Upper lobe of right lung (tissue), 1 donor: ENCODE measurements around the gene CDK7. TPM values are rescaled to one million over a fixed set of nuclear protein-coding genes. Genes with fewer than 3 reads are reported as not detected.

ENCODE experiments used
- ATAC-seq: fragments of 200-7000 bp; cut with Tn5 transposase; one replicate; pipeline ENCODE4 v1.9.1; 2020; ENCODE audit warnings: mild to moderate bottlenecking, moderate library complexity
- DNase-seq: peaks from one replicate; pipeline ENCODE4 v3.0.0-alpha.2; 2020
- H3K27ac ChIP-seq: fragments of 200-600 bp; one replicate; pipeline ENCODE4 v1.8.0; 2022
- H3K27me3 ChIP-seq: fragments of 200-600 bp; one replicate; pipeline ENCODE4 v1.8.0; 2022; ENCODE audit warnings: mild to moderate bottlenecking
- H3K36me3 ChIP-seq: fragments of 200-600 bp; one replicate; pipeline ENCODE4 v1.8.0; 2022
- H3K4me1 ChIP-seq: fragments of 200-600 bp; one replicate; pipeline ENCODE4 v1.8.0; 2022
- H3K4me3 ChIP-seq: fragments of 200-600 bp; one replicate; pipeline ENCODE4 v1.8.0; 2022; ENCODE audit warnings: mild to moderate bottlenecking
- H3K9me3 ChIP-seq: fragments of 200-600 bp; one replicate; pipeline ENCODE4 v1.8.0; 2022
- intact Hi-C: fragments of 100-400 bp; cut with DNase I; formaldehyde crosslinking; loops from one replicate; pipeline ENCODE4 v1.11.0; 2022
- total RNA-seq: library from RNA; stranded (reverse); fragmentation: NEBNext Ultra II Directional; extraction: Animal tissue kit (Norgen Biotek cat#: 25700); gene quantifications from one replicate; pipeline ENCODE4 v1.2.1, GENCODE V29; 2021
- TF ChIP-seq, protein P1 (sequence below): fragments of 200-600 bp; IDR thresholded peaks from one replicate; pipeline ENCODE4 v1.8.0; 2022; ENCODE audit warnings: antibody characterized with exemption
- donor health status: DM: no; HTN: yes; CAD: no; lungs with severe emphysema.

The CDK7 gene
- total RNA-seq, 1 donor from 2014 or later: 21.9 TPM

DNA sequence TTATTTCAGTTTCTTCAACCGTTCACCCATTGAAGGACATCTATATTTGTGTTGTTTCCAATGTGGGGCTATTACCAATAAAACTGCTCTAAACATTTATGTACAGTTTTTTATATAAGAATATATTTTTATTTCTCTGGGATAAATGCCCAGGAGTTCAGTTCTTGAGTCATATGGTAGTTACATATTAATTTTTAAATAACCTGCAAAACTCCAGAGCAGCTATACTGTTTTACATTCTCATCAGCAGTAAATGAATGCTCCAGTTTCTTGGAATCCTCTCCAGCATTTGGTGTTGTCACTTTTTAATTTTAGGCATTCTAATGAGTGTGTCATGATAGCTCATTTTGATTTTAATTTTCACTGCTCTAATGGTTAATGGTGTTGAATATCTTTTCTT is 36.2 kb downstream of the CDK7 start:
- intact Hi-C loops: no loop called here
- Histone ChIP-seq H3K4me3 (no peak overlapping the region), H3K27ac (no peak overlapping the region), H3K36me3 (peaks cover 50% of the 10 kb centered on the region), H3K27me3 (no peaks in the 10 kb centered on the region), H3K9me3 (no peaks in the 10 kb centered on the region), H3K4me1 (no peaks in the 10 kb centered on the region)
- ATAC-seq (no peak), DNase-seq (no peak)
- TF ChIP-seq, protein P1, sequence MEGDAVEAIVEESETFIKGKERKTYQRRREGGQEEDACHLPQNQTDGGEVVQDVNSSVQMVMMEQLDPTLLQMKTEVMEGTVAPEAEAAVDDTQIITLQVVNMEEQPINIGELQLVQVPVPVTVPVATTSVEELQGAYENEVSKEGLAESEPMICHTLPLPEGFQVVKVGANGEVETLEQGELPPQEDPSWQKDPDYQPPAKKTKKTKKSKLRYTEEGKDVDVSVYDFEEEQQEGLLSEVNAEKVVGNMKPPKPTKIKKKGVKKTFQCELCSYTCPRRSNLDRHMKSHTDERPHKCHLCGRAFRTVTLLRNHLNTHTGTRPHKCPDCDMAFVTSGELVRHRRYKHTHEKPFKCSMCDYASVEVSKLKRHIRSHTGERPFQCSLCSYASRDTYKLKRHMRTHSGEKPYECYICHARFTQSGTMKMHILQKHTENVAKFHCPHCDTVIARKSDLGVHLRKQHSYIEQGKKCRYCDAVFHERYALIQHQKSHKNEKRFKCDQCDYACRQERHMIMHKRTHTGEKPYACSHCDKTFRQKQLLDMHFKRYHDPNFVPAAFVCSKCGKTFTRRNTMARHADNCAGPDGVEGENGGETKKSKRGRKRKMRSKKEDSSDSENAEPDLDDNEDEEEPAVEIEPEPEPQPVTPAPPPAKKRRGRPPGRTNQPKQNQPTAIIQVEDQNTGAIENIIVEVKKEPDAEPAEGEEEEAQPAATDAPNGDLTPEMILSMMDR: no peak

- Histone ChIP-seq H3K27ac (no peak overlapping the region), H3K27me3 (no peaks in the 10 kb centered on the region), H3K4me1 (no peaks in the 10 kb centered on the region), H3K9me3 (no peaks in the 10 kb centered on the region), H3K36me3 (peaks cover 51% of the 10 kb centered on the region), H3K4me3 (no peak overlapping the region)
- intact Hi-C loops: no loop called here
- TF ChIP-seq, protein P1: no peak
- ATAC-seq: peak; percentile 36
- DNase-seq: no peak
These were observed 36.7 kb downstream of the CDK7 start for GRCh38 chr5:69271376-69271775.

- Histone ChIP-seq H3K27me3 (no peaks in the 10 kb centered on the region), H3K36me3 (peaks cover 55% of the 10 kb centered on the region), H3K9me3 (no peaks in the 10 kb centered on the region), H3K4me1 (no peaks in the 10 kb centered on the region), H3K4me3 (no peak overlapping the region), H3K27ac (no peak overlapping the region)
- TF ChIP-seq, protein P1: no peak
- no peak for DNase-seq
- intact Hi-C loops: no loop called here
- ATAC-seq: no peak
These were observed 40.9 kb downstream of the CDK7 start for GRCh38 chr5:69275563-69275962.

DNA sequence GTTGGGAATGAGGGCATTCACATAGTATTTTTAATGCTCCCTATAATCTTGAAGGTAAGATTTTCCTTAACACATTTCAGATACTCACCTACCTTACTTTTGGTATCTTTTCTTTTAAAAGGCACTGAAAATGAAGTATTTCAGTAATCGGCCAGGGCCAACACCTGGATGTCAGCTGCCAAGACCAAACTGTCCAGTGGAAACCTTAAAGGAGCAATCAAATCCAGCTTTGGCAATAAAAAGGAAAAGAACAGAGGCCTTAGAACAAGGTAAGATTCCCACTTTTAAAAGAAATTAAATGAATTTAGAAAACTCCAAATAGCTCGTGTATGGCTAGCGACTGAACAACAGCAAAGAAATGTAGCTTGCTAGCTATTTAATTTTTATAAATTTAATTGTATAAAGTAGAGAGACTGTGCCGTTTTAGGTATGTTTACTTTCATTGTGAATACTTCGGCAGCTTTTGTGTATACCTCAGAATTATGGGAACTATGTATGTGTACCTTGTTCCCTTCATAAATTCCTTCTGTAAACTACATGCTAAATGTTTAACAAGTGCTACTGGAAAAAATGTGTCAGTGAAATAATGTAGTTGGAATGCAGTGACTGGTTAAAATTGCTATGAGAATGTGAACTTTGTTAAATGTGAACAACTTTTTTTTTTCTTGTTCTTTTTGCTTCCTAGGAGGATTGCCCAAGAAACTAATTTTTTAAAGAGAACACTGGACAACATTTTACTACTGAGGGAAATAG is 41.9 kb downstream of the CDK7 start:
- H3K27ac ChIP-seq: no peak overlapping the region
- H3K36me3 ChIP-seq: peaks cover 59% of the 10 kb centered on the region
- TF ChIP-seq, protein P1: no peak
- H3K9me3 ChIP-seq: no peaks in the 10 kb centered on the region
- DNase-seq: no peak
- intact Hi-C loops: no loop called here
- no peaks in the 10 kb centered on the region for H3K27me3 ChIP-seq
- ATAC-seq: no peak
- H3K4me3 ChIP-seq: no peak overlapping the region
- H3K4me1 ChIP-seq: no peaks in the 10 kb centered on the region

- Histone ChIP-seq H3K4me1 (no peaks in the 10 kb centered on the region), H3K9me3 (no peaks in the 10 kb centered on the region), H3K4me3 (no peak overlapping the region), H3K27me3 (no peaks in the 10 kb centered on the region), H3K36me3 (peaks cover 53% of the 10 kb centered on the region), H3K27ac (no peak overlapping the region)
- intact Hi-C loops: no loop called here
- ATAC-seq: no peak
- TF ChIP-seq, protein P1: no peak
- DNase-seq: no peak
These were observed 44.8 kb downstream of the CDK7 start for GRCh38 chr5:69279517-69279916.
